Activated CD8-positive, alpha-beta memory T cell treated with anti-CD3 and anti-CD28 coated beads, Interleukin-2, amount 50 U/mL, for 4 hours (primary cell): ENCODE measurements around the gene SMIM38.

Experiments
- DNase-seq: peaks from one replicate; pipeline ENCODE4 v3.0.0-alpha.2; 2020

The SMIM38 gene

GRCh38 chr11:69187540-69188065 is 31.9 kb downstream of the SMIM38 start:
- no peak for DNase-seq

GRCh38 chr11:69189059-69189458 is 33.3 kb downstream of the SMIM38 start:
- no peak for DNase-seq

GRCh38 chr11:69190796-69191536 is 35.2 kb downstream of the SMIM38 start:
- DNase-seq = no peak

GRCh38 chr11:69192301-69192721 is 36.6 kb downstream of the SMIM38 start:
- DNase-seq = no peak

GRCh38 chr11:69193151-69193550 is 37.4 kb downstream of the SMIM38 start:
- no peak for DNase-seq

- DNase-seq = no peak
Measured at GRCh38 chr11:69193629-69194028, 37.9 kb downstream of the SMIM38 start.

GRCh38 chr11:69194396-69194795 is 38.7 kb downstream of the SMIM38 start:
- DNase-seq = no peak

GRCh38 chr11:69194956-69195355 is 39.2 kb downstream of the SMIM38 start:
- DNase-seq = no peak

GRCh38 chr11:69195824-69196782 is 40.4 kb downstream of the SMIM38 start:
- no peak for DNase-seq

GRCh38 chr11:69196783-69197169 is 41.0 kb downstream of the SMIM38 start:
- no peak for DNase-seq

- DNase-seq = no peak
Measured at GRCh38 chr11:69198891-69199582, 43.3 kb downstream of the SMIM38 start.

GRCh38 chr11:69199583-69200315 is 44.0 kb downstream of the SMIM38 start:
- DNase-seq = no peak

GRCh38 chr11:69200331-69201065 is 44.8 kb downstream of the SMIM38 start:
- DNase-seq = no peak

GRCh38 chr11:69201066-69201365 is 45.3 kb downstream of the SMIM38 start:
- DNase-seq = no peak

- DNase-seq = no peak
Measured at GRCh38 chr11:69201764-69202370, 46.1 kb downstream of the SMIM38 start.

GRCh38 chr11:69202511-69203221 is 46.9 kb downstream of the SMIM38 start:
- DNase-seq = no peak

- DNase-seq = no peak
Measured at GRCh38 chr11:69203381-69203780, 47.6 kb downstream of the SMIM38 start.

GRCh38 chr11:69203901-69204245 is 48.1 kb downstream of the SMIM38 start:
- DNase-seq = no peak

- no peak for DNase-seq
Measured at GRCh38 chr11:69204246-69204940, 48.7 kb downstream of the SMIM38 start.
